ENCODE results near the gene NFKB1.
"Not testable (repeated sequence)": the region's sequence is repeated elsewhere in the genome, so short reads cannot be mapped to it uniquely, and the experiment has no call there.

NFKB1 gene

GRCh38 chr4:102569200-102569599, 68.0 kb downstream of the NFKB1 start:
- peak; percentile 15 for DNase-seq

GRCh38 chr4:102570211-102570610, 69.1 kb downstream of the NFKB1 start:
- not testable (repeated sequence) for DNase-seq

- no peak for DNase-seq
These were observed 71.3 kb downstream of the NFKB1 start for GRCh38 chr4:102572452-102572851.

- peak; percentile 54 for DNase-seq
These were observed 73.2 kb downstream of the NFKB1 start for GRCh38 chr4:102574317-102574716.

- DNase-seq = no peak
These were observed 74.4 kb downstream of the NFKB1 start for GRCh38 chr4:102575369-102576129.

- DNase-seq = no peak
These were observed 77.1 kb downstream of the NFKB1 start for GRCh38 chr4:102578270-102578669.

- DNase-seq = no peak
These were observed 77.7 kb downstream of the NFKB1 start for GRCh38 chr4:102578819-102579218.

GRCh38 chr4:102579794-102580462, 78.8 kb downstream of the NFKB1 start:
- DNase-seq = no peak

- no peak for DNase-seq
These were observed 79.3 kb downstream of the NFKB1 start for GRCh38 chr4:102580463-102580842.

- no peak for DNase-seq
These were observed 82.9 kb downstream of the NFKB1 start for GRCh38 chr4:102584091-102584490.

- DNase-seq = no peak
These were observed 84.2 kb downstream of the NFKB1 start for GRCh38 chr4:102585329-102585728.

GRCh38 chr4:102586002-102586643, 85.0 kb downstream of the NFKB1 start:
- DNase-seq = no peak

- DNase-seq = no peak
These were observed 85.5 kb downstream of the NFKB1 start for GRCh38 chr4:102586644-102587021.

GRCh38 chr4:102589743-102590142, 88.6 kb downstream of the NFKB1 start:
- DNase-seq = no peak

GRCh38 chr4:102592256-102592655, 91.1 kb downstream of the NFKB1 start:
- no peak for DNase-seq

- no peak for DNase-seq
These were observed 92.0 kb downstream of the NFKB1 start for GRCh38 chr4:102593147-102593546.

- no peak for DNase-seq
These were observed 92.8 kb downstream of the NFKB1 start for GRCh38 chr4:102594000-102594399.

GRCh38 chr4:102596532-102596931, 95.4 kb downstream of the NFKB1 start:
- no peak for DNase-seq

GRCh38 chr4:102598086-102598761, 97.1 kb downstream of the NFKB1 start:
- no peak for DNase-seq

GRCh38 chr4:102598762-102599374, 97.7 kb downstream of the NFKB1 start:
- peak; percentile 1 for DNase-seq

- no peak for DNase-seq
These were observed 98.3 kb downstream of the NFKB1 start for GRCh38 chr4:102599455-102599854.

- no peak for DNase-seq
These were observed 98.7 kb downstream of the NFKB1 start for GRCh38 chr4:102599886-102600285.

GRCh38 chr4:102600689-102601088, 99.5 kb downstream of the NFKB1 start:
- DNase-seq = no peak

Data from fibroblast of skin of abdomen (primary cell).